GM21529 (cell line): Measurements from ENCODE around the gene TSSC4.

ENCODE experiments used
- ATAC-seq: cut with Tn5 transposase; IDR thresholded peaks from one replicate; pipeline ENCODE4 v1.9.1; 2021; ENCODE audit not compliant: unreplicated experiment

Gene TSSC4

DNA sequence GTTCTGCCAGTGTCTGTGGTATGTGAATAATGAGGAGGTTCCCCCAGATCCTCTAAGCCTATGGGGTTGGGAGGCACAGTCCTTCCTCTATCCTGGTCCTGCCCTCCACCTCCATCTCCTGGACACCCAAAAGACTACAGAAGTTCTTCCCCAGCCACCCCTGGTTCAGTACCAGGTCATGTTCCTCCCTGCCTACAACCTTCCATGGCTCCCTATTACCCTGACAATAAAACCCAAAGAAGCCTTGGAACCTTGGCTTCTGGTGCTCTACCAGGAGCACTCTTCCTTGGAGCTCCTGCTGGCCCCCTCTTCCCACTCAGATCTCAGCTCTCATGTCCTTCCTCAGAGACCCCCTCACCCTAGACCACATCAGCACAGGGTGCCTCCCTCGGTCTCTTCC, 30.8 kb downstream of the TSSC4 start:
- ATAC-seq = no peak

GRCh38 chr11:2432171-2432621, 31.6 kb downstream of the TSSC4 start:
- ATAC-seq = no peak

DNA sequence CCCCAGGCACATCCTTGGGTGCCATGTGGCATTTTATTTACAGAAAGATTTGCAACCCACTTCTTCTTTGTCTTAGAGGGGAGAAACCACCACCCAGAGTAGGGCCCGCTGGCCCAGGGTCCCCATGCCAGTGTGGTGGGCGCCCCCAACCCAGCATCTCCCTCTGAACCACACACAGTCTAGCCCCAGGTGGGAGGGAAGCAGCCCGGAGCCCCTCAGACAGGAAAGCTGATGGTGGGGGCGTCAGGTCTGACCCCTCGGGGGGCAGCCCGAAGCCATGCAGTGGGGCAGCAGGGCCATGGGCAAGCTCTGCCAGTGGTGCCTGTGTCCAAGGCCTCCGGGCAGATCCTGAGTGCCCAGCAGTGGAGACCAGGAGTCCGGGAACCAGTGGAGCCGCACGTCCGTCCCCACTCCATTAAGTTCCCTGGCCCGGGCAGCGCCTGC, 32.1 kb downstream of the TSSC4 start:
- no peak for ATAC-seq

DNA sequence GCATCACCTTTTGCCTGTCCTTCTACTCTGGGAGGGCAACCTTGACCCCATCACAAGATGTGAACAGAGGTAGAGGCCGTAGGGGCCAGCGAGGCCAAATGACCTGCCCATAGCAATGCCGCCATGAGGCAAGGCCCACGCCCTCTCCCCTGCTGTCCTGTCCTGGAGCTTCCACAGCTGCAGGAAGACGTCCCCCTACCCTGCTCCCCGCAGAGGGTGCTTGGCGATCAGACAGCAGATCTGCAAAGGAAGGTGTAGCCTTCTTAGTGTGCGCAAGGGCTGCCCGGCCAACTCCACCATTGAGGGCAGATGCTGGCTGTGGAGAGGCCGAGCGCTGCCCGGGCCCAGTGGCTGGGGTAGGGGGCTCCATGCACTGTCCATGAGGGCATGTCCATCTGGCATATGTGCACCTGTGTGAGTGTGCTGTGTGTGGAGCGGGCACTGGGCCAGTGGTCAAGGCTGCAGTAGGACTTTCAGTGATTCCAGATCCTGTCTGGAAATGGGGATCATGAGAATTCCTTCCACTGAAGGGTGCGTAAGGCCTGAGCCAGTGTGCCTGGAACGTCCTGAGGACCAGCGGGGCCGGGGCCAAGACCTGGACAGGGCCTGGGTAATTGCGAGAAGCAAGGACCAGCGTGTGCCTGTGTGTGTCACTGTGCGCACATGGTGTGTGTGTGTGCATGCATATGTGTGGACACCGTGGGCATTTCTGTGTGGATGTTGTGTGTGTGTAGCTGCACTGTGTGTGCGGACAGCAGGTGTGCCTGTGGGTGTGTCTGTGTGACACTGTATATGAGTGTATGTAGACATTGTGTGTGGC, 32.8 kb downstream of the TSSC4 start:
- no peak for ATAC-seq

DNA sequence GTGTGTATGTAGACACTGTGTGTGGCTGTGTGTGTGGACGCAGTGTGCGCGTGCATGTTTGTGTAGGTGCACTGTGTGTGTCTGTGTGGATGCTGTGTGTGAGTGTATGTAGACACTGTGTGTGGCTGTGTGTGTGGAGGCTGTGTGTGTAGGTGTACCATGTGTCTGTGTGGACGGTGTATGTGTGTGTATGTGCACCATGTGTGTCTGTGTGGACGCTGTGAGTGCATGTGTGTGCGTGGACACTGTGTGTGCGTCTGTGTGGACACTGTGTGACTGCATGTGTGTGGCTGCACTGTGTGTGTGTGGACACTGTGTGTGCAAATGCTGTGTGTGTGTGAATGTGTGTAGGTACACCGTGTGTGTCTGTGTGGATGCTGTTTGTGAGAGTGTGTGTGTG, 33.5 kb downstream of the TSSC4 start:
- ATAC-seq = no peak

- ATAC-seq = no peak
Observed at GRCh38 chr11:2434506-2435255, 34.1 kb downstream of the TSSC4 start.

DNA sequence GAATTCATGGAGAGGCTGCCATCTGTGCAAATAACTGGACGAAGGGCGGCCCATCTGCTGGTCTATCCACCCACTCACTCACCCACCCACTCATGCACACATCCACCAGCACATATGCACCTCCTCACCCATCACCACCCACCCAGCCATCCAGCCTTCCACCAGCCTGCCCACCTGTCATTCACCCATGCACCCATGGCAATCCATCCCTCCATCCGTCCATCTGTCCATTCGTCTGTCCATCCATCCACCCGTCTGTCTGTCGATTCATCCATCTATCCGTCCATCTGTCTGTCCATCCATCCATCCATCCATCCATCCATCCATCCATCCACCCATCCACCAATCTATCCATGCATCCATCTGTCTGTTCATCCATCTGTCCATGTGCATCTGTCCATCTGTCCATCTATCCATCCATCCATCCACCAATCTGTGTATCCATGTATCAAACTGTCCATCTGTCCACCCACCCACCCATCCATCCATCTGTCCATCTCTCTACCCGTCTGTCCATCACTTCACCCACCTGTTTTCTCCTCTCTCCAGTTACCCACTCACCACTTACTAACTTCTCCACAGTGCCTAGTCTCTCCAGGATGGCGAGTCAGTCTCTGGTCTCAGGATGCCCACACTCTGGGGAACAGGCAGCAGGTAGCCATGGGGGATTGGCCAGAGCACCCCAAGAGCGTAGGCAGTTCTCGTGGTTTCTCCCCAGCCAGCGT, 34.9 kb downstream of the TSSC4 start:
- no peak for ATAC-seq

- no peak for ATAC-seq
Observed at GRCh38 chr11:2436013-2436520, 35.5 kb downstream of the TSSC4 start.

- no peak for ATAC-seq
Observed at GRCh38 chr11:2436521-2437031, 36.0 kb downstream of the TSSC4 start.

- no peak for ATAC-seq
Observed at GRCh38 chr11:2437516-2437915, 37.0 kb downstream of the TSSC4 start.

DNA sequence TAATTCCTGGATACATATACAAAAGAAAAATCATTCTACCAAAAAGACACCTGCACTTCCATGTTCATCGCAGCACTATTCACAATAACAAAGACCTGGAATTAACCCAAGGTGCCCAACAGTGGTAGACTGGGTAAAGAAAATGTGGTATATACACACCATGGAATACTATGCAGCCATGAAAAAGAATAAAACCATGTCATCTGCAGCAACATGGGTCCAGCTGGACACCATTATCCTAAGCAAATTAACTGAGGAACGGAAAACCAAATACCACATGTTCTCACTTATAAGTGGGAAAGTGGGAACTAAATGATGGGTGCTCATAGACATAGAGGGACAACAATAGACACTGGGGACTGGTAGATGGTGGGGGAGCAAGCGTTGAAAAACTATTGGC, 39.3 kb downstream of the TSSC4 start:
- no peak for ATAC-seq

- no peak for ATAC-seq
Observed at GRCh38 chr11:2440646-2441045, 40.1 kb downstream of the TSSC4 start.

GRCh38 chr11:2441171-2441570, 40.6 kb downstream of the TSSC4 start:
- no peak for ATAC-seq

DNA sequence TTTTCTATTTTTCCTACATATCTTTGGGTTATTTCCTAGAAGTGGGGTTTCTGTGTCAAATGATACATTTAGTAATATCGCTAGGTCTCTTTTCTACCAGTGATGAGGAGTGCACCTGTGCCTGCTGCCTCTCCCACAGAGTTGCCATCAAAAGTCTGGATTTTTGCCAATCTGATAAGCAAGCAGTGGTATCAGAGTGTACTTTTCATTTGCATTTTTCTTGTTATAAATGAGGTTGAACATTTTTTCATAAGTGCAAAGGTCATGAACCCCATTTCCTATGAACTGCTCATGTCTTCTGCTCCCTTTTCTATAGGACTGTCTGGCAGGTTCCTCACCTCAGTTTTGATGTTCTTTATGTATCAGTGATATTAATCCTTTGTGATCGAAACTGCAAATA, 42.0 kb downstream of the TSSC4 start:
- ATAC-seq = no peak

DNA sequence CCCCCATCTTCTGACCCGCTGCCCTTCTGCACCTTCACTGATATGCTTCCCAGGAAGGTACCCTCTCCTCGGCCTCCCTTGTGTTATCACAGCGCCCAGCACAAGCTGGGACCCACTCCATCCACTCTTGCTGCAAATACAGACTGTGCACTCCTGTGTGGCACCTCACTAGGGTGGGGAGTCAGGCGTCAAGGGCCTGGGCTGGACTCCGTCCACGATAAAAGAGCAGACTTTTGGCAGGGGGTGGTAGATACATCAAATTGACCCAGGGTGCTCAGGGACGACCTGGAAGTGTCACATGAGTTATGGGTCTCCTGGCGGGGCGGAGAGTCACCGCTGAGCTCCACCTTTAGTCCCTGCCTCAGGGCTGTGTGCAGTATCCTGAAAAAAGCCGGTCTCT, 42.9 kb downstream of the TSSC4 start:
- no peak for ATAC-seq

GRCh38 chr11:2443881-2444820, 43.6 kb downstream of the TSSC4 start, which contains the start of gene TRPM5:
TSS of gene TRPM5 (minus strand) at chr11:2444514. CDS start at chr11:2423036, 21,478 bp downstream.
- no peak for ATAC-seq

DNA sequence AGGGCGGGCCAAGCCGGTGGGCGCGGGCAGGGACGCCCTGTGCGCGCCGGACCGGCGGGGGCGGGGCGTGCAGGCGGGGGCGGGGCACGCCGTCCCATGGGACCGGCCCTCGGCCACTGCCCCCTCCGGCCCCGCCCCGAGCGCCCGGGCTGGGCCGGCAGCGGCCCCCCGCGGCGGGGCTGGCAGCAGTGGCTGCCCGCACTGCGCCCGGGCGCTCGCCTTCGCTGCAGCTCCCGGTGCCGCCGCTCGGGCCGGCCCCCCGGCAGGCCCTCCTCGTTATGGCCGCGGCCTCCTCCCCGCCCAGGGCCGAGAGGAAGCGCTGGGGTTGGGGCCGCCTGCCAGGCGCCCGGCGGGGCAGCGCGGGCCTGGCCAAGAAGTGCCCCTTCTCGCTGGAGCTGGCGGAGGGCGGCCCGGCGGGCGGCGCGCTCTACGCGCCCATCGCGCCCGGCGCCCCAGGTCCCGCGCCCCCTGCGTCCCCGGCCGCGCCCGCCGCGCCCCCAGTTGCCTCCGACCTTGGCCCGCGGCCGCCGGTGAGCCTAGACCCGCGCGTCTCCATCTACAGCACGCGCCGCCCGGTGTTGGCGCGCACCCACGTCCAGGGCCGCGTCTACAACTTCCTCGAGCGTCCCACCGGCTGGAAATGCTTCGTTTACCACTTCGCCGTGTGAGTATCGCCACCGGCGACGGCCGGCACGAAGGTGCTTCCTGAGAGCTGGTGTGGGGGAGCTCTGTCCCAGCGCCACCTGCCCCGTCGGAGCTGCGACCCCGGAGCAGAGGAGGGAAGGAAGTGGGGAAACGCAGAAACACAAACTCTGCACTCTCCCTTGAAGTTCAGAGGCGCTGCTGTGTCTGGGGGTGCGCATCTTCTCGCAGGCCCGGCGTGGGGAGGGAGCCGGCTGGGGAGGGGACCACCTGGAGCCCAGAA, 44.5 kb downstream of the TSSC4 start, which contains the start of gene KCNQ1:
Gene KCNQ1 (plus strand): TSS at position 188 of the 925 bp plus-strand sequence. CDS start 91 bp downstream, at position 279.
- no peak for ATAC-seq

DNA sequence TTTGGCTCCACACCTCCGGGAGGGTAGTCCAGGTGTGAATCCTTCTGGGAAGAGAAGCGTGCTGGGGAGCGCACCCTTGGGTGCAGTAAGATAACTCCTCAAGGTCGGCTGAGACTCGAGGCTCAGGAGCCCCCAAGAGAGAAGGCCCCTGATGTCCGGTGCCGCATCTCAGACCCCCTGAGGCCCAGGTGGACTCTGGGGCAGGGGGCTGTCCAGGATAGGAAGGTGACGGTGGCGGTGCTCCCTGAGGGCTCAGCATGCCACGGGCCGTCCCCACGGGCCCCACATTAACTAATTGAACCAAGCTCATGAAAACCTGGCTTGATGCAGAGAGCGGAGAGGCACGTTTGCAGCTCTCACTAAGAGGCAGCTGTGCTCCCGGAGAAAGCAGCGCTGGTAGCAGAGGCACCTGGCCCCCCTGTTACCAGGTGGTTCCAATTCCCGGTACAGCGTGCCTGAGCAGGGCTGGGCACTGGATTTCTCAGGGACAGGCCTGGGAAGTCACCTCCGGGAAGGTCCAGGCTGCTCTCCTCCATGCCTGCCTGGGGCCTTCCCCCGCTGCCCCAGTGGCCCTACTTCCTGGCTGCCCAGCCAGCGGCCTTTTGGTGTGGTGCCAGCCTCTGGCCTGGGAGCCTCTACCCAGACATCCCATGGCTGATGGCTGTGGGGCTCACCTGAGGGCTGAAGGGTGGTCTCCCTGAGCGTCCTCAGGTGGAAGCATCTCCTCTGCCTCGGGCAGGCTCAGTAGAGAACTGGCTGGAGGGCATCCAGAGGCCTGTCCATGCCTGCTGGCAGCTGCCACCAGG, 45.4 kb downstream of the TSSC4 start:
- ATAC-seq = no peak
